Stimulated activated CD4-positive, alpha-beta T cell treated with anti-CD3 and anti-CD28 coated beads, Interleukin-1b, Interleukin-23, amount 100 ng/mL, for 48 hours (primary cell): ENCODE measurements around the gene GLT1D1.

Experiments used
- DNase-seq: peaks from one replicate; pipeline ENCODE4 v3.0.0-alpha.2; 2020

GLT1D1 gene

GRCh38 chr12:128969480-128970055, 116.3 kb downstream of the GLT1D1 start:
- DNase-seq: peak; percentile 14

- no peak for DNase-seq
Observed at GRCh38 chr12:128970110-128970509, 116.8 kb downstream of the GLT1D1 start.

GRCh38 chr12:128970941-128971340, 117.7 kb downstream of the GLT1D1 start:
- no peak for DNase-seq

- DNase-seq: no peak
Observed at GRCh38 chr12:128971802-128972201, 118.5 kb downstream of the GLT1D1 start.

- DNase-seq: no peak
Observed at GRCh38 chr12:128973883-128974681, 120.8 kb downstream of the GLT1D1 start.

- no peak for DNase-seq
Observed at GRCh38 chr12:128974881-128975280, 121.6 kb downstream of the GLT1D1 start.

- peak; percentile 22 for DNase-seq
Observed at GRCh38 chr12:128976120-128976738, 123.0 kb downstream of the GLT1D1 start.

GRCh38 chr12:128977441-128977840, 124.2 kb downstream of the GLT1D1 start:
- no peak for DNase-seq

GRCh38 chr12:128978067-128978466, 124.8 kb downstream of the GLT1D1 start:
- DNase-seq: no peak

- DNase-seq: no peak
Observed at GRCh38 chr12:128980623-128981022, 127.3 kb downstream of the GLT1D1 start.

GRCh38 chr12:128981971-128982533, 128.8 kb downstream of the GLT1D1 start:
- no peak for DNase-seq

GRCh38 chr12:128982933-128983332, 129.7 kb downstream of the GLT1D1 start:
- DNase-seq: no peak

- no peak for DNase-seq
Observed at GRCh38 chr12:128983371-128983770, 130.1 kb downstream of the GLT1D1 start.

GRCh38 chr12:128986957-128987356, 133.7 kb downstream of the GLT1D1 start:
- no peak for DNase-seq

GRCh38 chr12:128989287-128989686, 136.0 kb downstream of the GLT1D1 start:
- DNase-seq: no peak

- no peak for DNase-seq
Observed at GRCh38 chr12:128991716-128992115, 138.4 kb downstream of the GLT1D1 start.

- no peak for DNase-seq
Observed at GRCh38 chr12:128992116-128992515, 138.8 kb downstream of the GLT1D1 start.

GRCh38 chr12:128992550-128992949, 139.3 kb downstream of the GLT1D1 start:
- DNase-seq: no peak

- no peak for DNase-seq
Observed at GRCh38 chr12:128994856-128995255, 141.6 kb downstream of the GLT1D1 start.

- no peak for DNase-seq
Observed at GRCh38 chr12:128995619-128996018, 142.3 kb downstream of the GLT1D1 start.

GRCh38 chr12:129001826-129002225, 148.5 kb downstream of the GLT1D1 start:
- no peak for DNase-seq

GRCh38 chr12:129002427-129002826, 149.1 kb downstream of the GLT1D1 start:
- no peak for DNase-seq

GRCh38 chr12:129005416-129005815, 152.1 kb downstream of the GLT1D1 start:
- no peak for DNase-seq

GRCh38 chr12:129005829-129006228, 152.6 kb downstream of the GLT1D1 start:
- DNase-seq: no peak
